Activated effector memory CD4-positive, alpha-beta T cell treated with Interleukin-2 at 50 U/mL for 16 hours (primary cell): ENCODE measurements around the gene UTF1.

Experiments
- DNase-seq: peaks from one replicate; pipeline ENCODE4 v3.0.0-alpha.2; 2020

The UTF1 gene, protein sequence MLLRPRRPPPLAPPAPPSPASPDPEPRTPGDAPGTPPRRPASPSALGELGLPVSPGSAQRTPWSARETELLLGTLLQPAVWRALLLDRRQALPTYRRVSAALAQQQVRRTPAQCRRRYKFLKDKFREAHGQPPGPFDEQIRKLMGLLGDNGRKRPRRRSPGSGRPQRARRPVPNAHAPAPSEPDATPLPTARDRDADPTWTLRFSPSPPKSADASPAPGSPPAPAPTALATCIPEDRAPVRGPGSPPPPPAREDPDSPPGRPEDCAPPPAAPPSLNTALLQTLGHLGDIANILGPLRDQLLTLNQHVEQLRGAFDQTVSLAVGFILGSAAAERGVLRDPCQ

DNA sequence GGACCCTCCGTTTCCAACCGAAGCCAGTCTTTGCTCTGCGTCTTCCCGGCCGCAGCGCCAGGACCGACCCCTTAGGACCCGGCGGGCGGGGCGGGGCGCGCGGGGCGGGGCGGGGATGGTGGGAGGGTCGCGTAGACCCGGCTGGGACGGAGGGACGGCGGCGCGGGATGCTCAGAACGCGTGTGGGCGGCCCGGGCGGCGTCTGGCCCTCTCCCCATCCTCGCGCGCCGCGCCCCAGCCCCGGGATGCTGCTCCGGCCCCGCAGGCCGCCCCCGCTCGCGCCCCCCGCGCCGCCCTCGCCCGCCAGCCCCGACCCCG, at the start of gene UTF1:
TSS of gene UTF1 (plus strand) at position 174 of the 318 bp plus-strand sequence. CDS start at position 246, 72 bp downstream.
- no peak for DNase-seq

DNA sequence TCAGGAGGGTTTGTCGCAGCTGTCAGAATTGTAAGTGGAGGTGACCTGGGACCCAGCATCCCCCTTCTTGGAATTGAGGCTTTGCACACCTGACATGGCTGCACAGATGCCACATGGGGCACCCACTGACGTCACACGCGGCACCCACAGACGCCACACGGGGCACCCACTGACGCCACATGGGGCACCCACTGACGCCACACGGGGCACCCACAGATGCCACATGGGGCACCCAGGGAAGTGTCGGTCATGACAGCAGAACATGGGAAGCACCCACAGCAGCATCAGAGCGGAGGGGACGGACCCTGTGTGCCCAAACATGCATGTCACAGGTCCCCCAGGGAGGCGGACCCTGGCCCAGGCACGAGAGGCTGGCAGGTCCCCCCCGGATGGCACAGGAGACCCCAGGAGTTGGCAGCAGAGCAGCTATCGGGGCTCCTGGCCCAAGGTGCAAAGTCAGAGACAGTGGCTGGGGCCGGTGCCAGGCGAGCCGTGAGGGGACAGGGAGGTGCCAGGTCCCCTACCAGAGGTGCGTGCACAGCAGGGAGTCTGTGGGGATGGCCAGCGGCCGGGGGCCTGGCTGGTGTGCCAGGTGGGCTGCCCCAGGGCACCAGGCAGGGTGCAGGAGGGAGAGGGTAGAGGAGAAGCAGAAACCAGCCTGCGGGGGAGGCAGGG, 48.9 kb upstream of the UTF1 start:
- no peak for DNase-seq

DNA sequence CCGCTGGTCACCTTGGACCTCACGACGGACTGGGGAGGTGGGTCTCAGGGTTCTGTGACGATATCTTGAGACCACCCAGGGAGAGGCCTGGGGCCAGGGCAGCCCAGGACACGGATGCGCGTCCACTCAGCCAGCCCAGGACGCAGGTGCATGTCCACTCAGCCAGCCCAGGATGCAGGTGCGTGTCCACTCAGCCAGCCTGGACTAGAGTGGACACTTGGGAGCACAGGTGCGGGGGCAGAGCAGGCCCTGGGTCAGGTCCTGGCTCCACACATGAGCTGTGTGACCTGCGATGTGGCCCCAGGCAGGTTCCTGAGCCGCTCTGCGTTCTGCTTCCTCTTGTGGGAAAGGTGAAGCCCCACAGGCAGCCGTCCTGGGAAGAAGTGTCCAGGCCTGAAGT, 47.8 kb upstream of the UTF1 start:
- no peak for DNase-seq

DNA sequence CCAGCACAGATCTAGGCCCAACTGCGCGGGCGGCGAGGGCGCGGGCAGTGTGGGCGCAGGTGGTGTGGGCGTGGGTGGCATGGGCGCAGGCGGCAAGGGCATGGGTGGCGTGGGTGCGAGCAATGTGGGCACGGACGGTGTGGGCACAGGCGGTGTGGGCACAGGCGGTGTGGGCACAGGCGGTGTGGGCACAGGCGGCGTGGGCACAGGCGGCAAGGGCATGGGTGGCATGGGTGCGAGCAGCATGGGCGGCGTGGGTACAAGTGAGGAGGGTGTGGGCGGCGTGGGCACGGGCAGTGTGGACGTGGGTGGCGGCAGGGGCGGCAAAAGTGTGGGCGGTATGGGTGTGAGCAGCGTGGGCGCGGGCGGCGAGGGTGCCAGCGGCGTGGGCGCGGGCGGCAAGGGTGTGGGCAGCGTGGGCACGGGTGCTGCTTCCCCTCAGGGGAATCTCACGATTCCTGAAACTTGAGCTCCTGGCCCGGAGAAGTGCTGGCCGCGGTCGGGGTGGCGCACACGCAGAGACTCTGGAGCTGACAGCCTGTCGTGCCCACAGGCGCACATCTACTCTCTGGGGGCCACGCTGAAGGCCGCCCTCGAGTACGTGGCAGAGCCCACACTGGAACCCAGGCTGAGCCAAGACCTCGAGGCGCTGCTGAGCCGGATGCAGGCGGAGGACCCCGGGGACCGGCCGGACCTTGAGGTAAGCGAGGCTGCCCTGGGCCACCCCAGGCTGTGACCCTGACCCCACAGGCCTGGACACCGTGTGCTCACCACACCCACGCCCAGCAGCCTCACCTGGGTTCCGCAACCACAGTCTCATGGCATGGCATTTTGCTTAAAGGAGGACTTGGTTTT, 47.0 kb upstream of the UTF1 start:
- DNase-seq, result no peak

DNA sequence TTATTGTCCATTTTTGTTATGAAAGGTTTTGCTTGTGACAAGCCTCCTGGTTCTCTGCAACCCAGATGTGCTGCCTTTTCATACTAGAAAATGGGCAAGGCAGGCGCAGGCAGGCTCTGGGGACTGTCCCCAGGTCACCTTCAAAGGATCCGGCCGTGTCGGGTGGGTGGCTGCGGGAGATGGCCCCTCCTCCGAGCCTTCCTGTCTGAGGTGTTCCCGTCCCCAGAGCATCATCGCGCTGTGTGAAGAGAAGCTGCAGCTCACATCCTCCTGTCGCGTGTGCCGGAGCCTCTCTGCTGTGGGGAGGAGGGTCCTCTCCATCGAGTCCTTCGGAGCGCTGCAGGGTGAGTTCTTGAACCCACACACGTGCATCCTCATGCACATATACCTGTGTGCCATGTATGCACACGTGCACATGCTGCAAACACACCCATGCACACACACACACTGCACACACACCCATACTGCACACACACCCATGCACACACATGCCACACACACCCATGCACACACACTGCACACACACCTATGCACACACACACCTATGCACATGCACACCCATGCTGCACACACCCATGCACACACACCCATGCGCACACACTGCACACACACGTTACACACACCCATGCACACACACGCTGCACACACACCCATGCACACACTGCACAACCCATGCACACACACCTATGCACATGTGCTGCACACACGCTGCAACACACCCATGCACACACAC, 46.2 kb upstream of the UTF1 start:
- no peak for DNase-seq

DNA sequence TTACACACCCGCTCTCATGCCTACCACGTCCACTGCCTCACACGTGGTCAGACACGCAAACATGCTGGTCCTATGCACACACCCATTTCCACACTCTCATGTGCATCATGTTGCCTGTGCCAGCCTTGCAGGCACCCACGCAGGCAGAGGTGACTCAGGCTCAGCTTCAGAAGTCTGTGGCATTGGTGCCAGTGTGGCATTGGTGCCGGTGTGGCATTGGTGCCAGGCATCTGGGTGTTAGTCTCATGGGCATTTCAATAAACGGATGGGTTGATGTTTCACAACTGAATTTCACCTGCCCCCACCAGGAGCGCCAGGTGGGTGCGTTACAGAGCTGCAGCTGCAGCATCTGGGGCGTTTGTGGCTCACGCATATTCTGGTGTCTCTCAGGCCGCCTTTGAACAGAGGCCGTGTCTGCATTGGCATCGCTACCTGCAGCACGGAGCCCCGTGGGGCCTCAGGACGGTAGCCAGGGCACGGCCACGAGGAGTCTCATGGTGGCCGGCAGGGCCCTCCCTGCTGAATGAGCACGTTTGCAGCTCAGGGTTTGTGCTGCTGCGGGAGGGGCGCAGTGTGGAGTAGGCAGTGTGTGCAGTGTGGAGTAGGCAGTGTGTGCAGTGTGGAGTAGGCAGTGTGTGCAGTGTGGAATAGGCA, 45.3 kb upstream of the UTF1 start:
- no peak for DNase-seq

DNA sequence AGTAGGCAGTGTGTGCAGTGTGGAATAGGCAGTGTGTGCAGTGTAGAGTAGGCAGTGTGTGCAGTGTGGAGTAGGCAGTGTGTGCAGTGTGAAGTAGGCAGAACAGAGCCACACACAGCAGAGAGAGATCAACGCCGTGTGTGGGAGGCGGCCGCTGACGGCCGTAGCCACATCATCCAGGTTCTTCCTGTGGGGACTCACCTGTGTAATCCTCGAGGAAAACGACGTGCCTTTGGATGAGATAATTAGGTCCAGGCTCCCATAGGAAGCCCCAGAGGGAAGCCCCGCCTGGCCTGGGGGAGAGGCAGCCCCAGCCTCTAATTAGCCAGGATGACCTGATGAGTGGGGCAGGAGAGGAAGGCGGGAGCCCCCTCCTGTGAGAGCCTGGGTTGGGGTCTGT, 44.6 kb upstream of the UTF1 start:
- no peak for DNase-seq

DNA sequence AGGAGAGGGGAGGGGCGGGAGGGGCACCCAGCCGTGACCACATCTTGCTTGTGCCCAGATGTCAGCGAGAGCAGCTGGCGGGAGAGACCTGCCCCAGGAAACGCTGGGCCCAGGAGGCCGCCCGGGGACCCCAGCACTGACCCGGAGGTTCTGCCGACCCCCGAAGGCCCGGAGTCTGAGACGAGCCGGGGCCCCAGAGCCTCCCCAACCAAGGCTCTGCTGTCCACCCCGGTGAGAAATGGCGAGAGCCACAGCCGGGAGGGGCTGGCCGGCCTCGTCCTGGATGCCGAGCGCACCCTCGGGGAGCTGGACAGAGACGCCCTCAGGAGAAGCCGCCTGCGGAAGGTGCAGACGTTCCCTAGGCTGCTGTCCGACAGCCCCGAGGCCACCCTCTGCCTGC, 44.1 kb upstream of the UTF1 start:
- DNase-seq, result no peak

DNA sequence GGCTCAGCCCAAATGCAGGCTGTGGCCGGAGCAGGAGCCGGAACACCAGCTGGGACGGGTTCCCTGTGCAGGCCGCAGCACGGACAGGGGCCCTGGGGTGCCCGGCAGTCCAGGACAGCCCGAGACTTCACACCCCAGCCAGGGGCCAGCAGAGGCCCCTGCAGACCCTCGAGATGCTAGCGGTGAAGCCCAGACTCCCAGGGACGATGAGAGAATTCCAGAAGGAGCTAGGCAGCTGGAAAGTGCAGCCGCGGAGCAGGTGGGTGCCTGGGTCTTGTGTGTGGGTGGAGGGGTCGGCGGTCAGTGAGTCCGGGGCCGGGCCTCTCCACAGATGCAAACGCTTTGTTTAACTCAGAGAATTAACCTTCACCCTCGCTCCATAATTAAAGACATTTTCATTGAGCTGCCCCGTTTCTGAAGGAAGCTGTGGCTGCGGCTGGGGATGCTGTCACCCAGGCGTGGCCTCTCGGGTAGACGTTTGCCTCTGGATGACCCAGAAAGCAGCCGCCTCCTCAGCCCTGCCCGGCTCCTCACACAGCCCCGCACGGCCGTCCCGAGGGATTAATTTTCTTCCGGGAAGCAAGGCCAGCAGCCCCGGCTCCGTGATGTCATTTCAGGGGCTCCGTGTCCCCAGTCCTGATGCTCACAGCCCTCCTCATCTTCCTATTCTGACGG, 43.5 kb upstream of the UTF1 start:
- DNase-seq, result no peak

DNA sequence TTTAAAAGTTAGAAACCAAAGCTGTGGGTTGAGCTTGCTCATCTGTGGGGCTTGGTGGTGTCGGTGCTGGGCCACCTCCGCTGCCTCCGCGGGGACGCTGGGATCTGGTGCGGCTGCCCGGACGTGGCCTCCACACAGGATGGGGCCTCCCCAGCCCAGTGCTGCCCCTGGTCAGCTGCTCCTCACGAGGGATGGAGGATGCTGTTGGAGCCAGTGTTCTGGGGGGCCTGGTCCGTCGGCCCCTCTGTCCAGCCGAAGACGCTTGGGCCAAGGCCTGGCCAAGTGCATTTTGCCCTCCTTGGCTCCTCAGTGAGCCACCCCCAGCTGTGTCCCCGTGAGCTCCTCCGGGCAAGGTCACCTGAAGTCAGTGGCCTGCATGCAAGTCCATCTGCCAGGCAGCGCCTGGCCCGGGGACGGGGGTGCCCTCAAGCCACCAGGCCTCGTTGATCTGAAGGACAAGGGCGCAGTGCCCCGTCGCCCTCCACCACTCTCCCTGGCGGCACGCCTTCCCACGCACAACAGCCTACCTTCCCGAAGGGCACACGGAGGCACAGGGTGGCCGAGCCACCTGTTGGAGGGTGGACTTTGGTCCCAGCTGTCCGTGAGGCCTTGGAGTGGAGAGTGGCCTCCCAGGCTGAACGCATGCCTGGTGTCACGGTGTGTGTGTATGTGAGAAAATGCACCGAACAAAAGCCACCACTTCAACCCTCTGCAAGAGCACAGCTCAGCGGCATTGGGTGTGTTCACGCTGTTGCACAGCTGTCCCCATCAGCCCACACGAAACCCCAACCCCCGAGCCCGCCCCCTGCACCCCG, 42.7 kb upstream of the UTF1 start:
- DNase-seq, result no peak

DNA sequence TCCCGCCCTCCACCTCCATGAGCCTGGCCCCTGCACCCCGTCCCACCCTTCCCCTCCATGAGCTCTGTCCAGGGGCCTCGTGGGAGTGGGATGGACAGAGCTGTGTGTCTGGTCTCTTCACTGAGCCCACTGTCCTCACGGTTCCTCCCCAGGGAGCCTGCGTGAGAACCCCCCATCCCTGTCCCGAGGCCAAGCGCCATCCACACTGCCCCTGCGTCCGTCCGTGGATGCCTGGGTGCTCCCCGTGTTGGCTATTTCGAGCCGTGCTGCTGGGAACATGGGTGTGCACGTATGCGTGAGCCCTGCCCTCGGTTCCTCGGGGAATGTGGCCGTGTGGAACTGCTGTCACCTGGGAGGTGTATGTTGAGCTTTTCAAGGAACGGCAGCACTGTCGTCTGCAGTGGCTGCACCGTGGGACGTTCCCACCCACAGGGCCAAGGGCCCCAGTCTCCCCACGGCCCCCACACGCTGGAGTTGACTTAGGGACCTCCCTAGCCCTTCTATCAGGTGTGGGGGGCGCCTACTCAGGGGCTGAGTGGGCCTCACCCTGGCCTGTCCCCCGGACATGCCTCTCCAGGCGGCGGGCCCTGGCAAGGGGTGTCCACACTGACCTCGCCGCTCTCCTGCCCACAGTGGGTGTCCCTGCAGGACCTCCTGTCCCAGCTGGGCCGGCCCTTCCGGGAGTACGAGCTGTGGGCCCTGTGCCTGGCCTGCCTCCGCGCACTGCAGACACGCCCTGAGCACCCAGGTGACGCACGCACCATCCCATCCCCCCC, 41.9 kb upstream of the UTF1 start:
- DNase-seq, result no peak

DNA sequence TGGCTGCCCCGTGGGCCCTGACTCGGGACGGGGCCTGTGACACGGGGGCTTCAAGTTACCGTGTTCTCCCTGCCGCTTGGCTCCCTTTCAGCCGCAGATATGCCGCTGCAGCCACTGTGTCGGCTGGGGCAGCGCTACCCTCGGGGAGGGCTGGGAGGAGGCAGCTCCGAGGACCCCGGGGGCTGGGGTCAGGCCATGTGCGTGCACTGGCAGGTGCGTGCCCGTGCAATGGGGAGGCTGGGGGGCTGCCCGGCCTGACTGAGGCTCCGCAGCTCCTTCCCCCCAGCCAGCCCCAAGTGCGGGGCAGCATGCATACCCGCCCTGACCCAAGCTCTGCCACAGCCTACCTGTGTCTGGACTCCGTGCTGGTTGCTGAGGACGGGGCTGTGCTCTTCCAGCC, 40.8 kb upstream of the UTF1 start:
- DNase-seq, result no peak

DNA sequence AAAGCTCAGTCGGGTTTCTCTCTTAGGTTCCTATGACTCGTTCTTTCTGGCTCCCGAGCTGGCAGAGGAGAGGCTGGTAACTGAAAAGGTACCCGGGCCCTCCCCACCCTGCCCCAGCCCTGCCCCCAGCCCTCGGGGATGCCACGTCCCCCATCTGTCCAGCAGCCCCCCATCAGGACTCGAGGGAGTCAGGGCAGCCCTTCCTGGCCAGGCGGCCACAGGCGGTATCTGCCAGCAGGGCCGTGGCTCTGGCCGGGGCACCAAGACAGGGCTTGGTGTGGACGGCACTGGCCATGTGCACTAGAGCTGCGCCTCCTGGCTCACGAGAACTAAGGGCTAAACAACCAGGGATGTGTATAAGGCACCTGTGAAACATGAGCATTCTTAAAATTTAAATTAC, 40.3 kb upstream of the UTF1 start:
- no peak for DNase-seq

DNA sequence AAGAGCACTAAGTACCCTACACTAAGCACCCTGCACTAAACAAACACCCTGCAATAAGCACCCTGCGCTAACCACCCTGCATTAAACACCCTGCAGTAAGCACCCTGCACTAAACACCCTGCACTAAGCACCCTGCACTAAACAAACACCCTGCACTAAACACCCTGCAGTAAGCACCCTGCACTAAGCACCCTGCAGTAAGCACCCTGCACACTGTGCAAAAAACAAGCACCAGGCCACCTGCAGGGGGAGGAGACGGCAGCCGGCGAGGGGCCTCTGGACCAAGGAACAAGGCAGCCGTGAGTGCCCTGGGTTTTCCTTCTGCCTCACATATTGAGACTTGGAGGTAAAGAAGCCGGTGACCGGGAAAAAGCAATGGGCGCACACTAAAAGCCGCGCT, 39.8 kb upstream of the UTF1 start:
- DNase-seq, result no peak

DNA sequence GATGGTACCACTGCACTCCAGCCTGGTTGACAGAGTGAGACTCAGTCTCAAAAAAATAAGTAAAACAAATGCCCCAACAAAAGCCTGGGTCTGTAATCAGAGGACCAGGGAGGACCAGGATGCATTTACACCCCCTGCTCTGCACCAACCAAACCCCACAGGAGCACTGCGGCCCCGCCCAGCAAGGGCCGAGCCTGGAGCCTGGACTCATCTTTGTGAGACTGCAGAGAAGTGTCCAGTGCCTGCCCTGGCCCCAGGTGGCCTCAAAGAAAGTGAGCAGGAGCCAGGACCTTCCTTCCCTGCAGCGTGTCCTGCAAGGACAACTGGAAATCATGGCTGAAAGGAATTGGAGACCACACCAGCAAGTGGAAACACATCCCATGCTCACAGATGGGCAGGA, 38.4 kb upstream of the UTF1 start:
- no peak for DNase-seq

DNA sequence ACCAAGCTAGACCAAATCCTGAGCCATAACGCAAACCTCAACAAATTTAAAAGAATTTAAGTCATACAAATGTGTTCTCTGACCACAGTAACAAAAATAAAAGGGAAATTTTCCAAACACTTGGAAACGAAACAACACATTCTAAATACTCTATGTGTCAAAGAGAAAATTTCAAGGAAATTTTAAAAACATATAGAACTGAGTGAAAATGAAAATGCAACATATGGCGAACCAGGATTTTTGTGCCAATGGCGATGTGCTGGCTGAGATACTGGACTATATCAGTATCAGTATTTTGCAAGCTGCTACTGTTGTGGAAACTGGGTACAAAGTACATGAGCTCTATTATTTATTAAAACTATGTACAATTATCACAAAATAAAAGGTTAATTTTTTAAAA, 35.9 kb upstream of the UTF1 start:
- no peak for DNase-seq

DNA sequence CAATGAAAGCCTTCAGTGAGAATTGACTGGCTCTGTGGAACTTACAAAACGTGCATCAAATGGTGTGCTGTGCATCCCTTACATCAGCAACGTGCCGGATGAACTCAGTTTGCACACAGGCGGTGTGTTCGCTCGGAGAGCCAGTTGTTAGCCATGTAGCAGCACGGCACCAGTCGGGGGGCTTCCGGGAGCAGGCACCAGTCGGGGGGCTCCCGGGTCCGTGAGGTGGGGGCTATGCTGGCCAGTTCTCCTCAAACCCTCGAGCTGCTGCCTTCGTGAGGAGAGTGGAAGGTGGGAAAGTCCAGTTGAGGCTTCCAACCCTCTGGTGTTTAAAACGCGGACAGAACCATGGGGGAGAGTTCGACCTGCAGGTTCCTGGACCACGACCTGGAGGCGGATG, 34.9 kb upstream of the UTF1 start:
- DNase-seq, result no peak

DNA sequence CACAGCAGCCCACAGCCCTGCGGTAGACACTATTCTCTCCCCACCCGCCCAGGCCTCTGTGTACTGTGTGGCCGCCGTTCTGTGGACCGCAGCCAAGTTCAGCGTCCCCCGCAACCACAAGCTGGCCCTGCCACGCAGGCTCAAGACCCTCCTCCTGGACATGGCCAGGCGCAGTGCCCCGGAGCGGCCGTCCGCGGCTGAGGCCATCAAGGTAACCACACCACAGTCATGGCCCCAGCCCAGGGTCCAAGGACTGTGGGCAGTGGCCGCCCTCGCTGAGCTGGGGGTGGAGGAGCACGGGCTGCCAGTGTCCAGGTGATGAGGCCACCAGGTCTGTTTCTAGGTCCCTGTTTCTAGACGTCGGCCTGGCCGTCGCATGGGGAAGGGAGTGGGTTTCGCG, 34.4 kb upstream of the UTF1 start:
- DNase-seq, result no peak

DNA sequence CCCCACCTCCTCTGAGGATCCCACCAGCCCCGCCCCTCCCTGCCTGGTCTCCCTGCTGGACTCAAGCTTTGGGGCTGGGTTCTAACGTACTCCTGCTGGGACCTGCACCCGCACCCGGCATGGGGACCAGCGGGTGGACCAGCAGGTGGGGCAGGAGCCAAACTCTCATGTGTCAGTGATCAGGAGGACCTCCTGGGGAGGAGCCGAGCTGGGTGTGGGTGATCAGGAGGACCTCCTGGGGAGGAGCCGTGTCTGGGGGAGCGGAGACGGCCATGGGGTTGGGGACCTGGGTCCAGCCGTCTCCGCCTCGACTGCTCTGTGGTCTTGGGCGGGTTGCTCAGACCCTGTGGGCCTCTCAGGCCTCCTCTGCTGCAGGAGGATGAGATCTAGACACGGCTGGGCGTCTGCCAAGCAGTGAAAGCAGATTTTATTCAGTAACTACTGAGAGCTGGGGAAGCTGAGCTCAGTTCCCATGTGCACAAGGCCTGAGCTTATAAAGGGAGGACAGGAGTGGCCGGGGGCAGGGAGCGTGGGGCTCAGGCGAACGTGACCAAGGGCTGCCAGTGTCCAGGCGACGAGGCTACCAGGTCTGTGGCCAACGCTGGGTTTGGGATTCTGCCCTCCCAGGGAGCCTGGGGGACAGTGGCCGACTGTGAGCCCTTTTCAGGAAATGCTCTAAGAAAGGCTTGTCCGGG, 33.6 kb upstream of the UTF1 start:
- DNase-seq, result no peak
